ENCODE measurements around the gene GMPPB. TPM values are rescaled to one million over a fixed set of nuclear protein-coding genes. Genes with fewer than 3 reads are reported as not detected.

Gene GMPPB
- total and polyA plus RNA-seq, 4 donors, result 12.6 to 57.8 (median 35.6) TPM

DNA sequence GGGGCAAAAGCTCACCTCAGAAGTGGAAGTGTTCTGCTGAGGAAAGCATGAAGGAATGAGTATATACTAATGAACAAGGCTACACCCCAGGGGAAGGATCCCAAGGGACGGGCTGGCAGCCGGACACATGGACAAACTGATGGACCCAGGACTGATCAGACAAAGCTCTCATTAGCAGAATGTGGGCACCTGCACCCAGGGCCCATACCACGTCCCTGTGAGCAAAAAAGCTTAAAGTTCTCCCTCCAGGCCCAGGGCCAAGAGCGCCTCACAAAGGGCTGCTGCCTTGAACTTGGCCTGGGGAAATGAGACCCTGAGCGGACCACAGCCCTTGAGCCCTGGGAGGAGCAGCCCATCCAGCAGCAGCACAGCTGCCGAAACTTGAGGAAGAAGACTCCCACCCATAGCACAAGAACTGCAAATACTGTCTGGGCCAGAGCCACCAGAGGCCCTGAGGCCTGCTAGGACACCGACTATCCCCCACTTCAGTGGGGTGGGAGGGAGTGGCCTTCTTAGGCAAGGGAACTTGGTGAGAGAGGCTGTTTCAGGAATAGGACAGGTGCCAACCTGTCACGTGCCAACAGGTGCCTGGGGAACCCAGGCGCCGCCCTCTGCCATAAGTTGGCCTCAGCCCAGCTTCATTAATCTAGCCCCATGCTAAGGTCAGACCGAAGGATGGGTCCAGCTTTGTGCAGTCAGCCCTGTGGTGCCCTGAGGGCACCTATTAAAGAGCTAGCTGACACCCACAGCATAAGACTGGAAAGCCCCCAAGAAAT lies 2.3 kb upstream of the GMPPB start:
- no peak for DNase-seq (ENCODE audit: low spot score)
- peaks cover 6 to 25% (median 10%) of the 10 kb centered on the region in 4 donors for H3K36me3 ChIP-seq (ENCODE audit: control insufficient read depth in 4 of 4, insufficient read depth in 3 of 4, low read depth in 1 of 4, low read length in 3 of 4)
- H3K9me3 ChIP-seq (ENCODE audit: control insufficient read depth in 4 of 4, low read length in 3 of 4), result no peaks in the 10 kb centered on the region
- TF ChIP-seq EGR1 (IDR thresholded peaks at IDR 0.05; ENCODE audit: low read depth in 2 of 2) (no peak), HNF4A (conservative IDR thresholded peaks at IDR 0.05) (no peak), RAD21 (IDR thresholded peaks at IDR 0.05) (no peak), SP1 (IDR thresholded peaks at IDR 0.05) (no peak), TAF1 (conservative IDR thresholded peaks at IDR 0.05) (no peak), RXRA (IDR thresholded peaks at IDR 0.05) (no peak), FOXA2 (IDR thresholded peaks at IDR 0.05) (no peak), HNF4G (IDR thresholded peaks at IDR 0.05) (no peak), YY1 (IDR thresholded peaks at IDR 0.05) (no peak), FOXA1 (IDR thresholded peaks at IDR 0.05) (no peak), GABPA (IDR thresholded peaks at IDR 0.05 in 1 of 2, conservative IDR thresholded peaks at IDR 0.05 in 1 of 2) (no peak), JUND (IDR thresholded peaks at IDR 0.05) (no peak), MAX (IDR thresholded peaks at IDR 0.05) (no peak), NR2F2 (IDR thresholded peaks at IDR 0.05) (no peak), ATF3 (IDR thresholded peaks at IDR 0.05) (no peak)
- TF ChIP-seq, protein P1, sequence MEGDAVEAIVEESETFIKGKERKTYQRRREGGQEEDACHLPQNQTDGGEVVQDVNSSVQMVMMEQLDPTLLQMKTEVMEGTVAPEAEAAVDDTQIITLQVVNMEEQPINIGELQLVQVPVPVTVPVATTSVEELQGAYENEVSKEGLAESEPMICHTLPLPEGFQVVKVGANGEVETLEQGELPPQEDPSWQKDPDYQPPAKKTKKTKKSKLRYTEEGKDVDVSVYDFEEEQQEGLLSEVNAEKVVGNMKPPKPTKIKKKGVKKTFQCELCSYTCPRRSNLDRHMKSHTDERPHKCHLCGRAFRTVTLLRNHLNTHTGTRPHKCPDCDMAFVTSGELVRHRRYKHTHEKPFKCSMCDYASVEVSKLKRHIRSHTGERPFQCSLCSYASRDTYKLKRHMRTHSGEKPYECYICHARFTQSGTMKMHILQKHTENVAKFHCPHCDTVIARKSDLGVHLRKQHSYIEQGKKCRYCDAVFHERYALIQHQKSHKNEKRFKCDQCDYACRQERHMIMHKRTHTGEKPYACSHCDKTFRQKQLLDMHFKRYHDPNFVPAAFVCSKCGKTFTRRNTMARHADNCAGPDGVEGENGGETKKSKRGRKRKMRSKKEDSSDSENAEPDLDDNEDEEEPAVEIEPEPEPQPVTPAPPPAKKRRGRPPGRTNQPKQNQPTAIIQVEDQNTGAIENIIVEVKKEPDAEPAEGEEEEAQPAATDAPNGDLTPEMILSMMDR (IDR thresholded peaks at IDR 0.05; ENCODE audit: low read depth, low read length, missing input control), result no peak
- TF ChIP-seq, protein P2, sequence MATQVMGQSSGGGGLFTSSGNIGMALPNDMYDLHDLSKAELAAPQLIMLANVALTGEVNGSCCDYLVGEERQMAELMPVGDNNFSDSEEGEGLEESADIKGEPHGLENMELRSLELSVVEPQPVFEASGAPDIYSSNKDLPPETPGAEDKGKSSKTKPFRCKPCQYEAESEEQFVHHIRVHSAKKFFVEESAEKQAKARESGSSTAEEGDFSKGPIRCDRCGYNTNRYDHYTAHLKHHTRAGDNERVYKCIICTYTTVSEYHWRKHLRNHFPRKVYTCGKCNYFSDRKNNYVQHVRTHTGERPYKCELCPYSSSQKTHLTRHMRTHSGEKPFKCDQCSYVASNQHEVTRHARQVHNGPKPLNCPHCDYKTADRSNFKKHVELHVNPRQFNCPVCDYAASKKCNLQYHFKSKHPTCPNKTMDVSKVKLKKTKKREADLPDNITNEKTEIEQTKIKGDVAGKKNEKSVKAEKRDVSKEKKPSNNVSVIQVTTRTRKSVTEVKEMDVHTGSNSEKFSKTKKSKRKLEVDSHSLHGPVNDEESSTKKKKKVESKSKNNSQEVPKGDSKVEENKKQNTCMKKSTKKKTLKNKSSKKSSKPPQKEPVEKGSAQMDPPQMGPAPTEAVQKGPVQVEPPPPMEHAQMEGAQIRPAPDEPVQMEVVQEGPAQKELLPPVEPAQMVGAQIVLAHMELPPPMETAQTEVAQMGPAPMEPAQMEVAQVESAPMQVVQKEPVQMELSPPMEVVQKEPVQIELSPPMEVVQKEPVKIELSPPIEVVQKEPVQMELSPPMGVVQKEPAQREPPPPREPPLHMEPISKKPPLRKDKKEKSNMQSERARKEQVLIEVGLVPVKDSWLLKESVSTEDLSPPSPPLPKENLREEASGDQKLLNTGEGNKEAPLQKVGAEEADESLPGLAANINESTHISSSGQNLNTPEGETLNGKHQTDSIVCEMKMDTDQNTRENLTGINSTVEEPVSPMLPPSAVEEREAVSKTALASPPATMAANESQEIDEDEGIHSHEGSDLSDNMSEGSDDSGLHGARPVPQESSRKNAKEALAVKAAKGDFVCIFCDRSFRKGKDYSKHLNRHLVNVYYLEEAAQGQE (IDR thresholded peaks at IDR 0.05), result no peak
- TF ChIP-seq, protein P3, sequence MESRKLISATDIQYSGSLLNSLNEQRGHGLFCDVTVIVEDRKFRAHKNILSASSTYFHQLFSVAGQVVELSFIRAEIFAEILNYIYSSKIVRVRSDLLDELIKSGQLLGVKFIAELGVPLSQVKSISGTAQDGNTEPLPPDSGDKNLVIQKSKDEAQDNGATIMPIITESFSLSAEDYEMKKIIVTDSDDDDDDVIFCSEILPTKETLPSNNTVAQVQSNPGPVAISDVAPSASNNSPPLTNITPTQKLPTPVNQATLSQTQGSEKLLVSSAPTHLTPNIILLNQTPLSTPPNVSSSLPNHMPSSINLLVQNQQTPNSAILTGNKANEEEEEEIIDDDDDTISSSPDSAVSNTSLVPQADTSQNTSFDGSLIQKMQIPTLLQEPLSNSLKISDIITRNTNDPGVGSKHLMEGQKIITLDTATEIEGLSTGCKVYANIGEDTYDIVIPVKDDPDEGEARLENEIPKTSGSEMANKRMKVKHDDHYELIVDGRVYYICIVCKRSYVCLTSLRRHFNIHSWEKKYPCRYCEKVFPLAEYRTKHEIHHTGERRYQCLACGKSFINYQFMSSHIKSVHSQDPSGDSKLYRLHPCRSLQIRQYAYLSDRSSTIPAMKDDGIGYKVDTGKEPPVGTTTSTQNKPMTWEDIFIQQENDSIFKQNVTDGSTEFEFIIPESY (IDR thresholded peaks at IDR 0.05), result no peak
- H3K27ac ChIP-seq (ENCODE audit: low read depth in 1 of 2, low read length in 2 of 2), result no peak overlapping the region
- H3K27me3 ChIP-seq (ENCODE audit: control insufficient read depth in 4 of 4, insufficient read depth in 4 of 4, low read length in 3 of 4), result no peaks in the 10 kb centered on the region
- no peak overlapping the region for H3K9ac ChIP-seq (ENCODE audit: low read depth in 1 of 2, low read length in 2 of 2)
- peaks cover 6 to 41% (median 32%) of the 10 kb centered on the region in 4 donors for H3K4me1 ChIP-seq (ENCODE audit: control insufficient read depth in 4 of 4, insufficient read depth in 4 of 4, low read length in 3 of 4)
- no peak overlapping the region for H3K4me3 ChIP-seq (ENCODE audit: low read depth in 1 of 3, low read length in 3 of 3)
- WGBS, result 90% methylated on average over 11 of the region's 11 CpGs

All from liver (tissue), 9 donors.